Activated CD4-positive, alpha-beta T cell treated with anti-CD3 and anti-CD28 coated beads for 24 hours (primary cell): Measurements from ENCODE around the gene AOX1.
"Not testable (repeated sequence)": the region's sequence is repeated elsewhere in the genome, so short reads cannot be mapped to it uniquely, and the experiment has no call there.

Experiments used
- DNase-seq, 2 donors: peaks; one replicate each; pipeline ENCODE4 v3.0.0-alpha.2; 2020; ENCODE audit warnings: low read depth in 2 of 2

The AOX1 gene

GRCh38 chr2:200585730-200586643 lies at the start of gene AOX1:
Gene AOX1, plus strand, starts transcription at chr2:200586014. Its CDS starts 95 bp downstream, at chr2:200586109.
- DNase-seq: no peak

DNA sequence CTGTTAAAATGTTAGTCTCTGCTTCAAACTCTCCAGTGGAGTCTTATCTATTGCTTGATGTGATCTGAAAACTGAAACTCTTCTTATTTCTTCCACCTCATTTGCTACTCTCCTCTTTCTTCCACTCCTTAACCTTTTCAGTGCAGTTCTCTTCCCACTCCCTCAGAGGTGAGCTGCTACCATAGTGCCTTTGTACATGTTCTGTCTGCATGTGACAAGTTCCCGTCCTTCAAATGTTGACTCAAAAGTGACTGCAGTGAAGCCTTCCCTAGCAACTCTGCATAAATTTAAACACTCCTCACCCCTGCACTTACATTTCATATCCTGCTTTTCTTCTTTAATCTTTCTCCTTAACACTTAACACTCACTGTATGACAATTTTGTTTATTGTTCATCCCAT lies 47.7 kb upstream of the AOX1 start:
- no peak for DNase-seq

DNA sequence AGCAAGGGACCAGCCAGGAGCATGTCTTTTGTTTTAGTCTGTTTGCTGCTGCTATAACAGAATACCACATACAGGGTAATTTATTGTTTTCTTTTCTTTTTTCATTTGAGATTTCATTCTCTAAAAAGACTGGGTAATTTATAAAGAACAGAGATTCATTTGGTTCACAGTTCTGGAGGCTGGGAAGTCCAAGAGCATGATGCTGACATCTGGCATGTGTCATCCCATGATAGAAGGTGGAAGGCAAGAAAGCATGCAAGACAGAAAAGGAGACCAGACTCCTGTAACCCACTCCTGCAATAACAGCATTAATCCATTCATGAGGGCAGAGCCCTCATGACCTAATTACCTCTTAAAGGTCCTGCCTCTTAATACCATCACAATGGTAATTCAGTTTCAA lies 45.0 kb upstream of the AOX1 start:
- DNase-seq: no peak

DNA sequence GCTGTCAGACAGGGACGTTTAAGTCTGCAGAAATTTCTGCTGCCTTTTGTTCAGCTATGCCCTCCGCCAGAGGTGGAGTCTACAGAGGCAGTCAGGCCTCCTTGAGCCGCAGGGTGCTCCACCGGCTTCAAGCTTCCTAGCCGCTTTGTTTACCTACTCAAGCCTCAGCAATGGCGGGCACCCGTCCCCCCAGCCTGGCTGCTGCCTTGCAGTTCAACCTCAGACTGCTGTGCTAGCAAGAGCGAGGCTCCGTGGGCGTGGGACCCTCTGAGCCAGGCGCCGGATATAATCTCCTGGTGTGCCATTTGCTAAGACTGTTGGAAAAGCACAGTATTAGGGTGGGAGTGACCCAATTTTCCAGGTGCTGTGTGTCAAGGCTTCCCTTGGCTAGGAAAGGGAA lies 19.2 kb upstream of the AOX1 start:
- DNase-seq: not testable (repeated sequence)

GRCh38 chr2:200567932-200568331 lies 17.9 kb upstream of the AOX1 start:
- no peak for DNase-seq

- DNase-seq: no peak
These were observed 9.9 kb upstream of the AOX1 start for GRCh38 chr2:200575957-200576356.

DNA sequence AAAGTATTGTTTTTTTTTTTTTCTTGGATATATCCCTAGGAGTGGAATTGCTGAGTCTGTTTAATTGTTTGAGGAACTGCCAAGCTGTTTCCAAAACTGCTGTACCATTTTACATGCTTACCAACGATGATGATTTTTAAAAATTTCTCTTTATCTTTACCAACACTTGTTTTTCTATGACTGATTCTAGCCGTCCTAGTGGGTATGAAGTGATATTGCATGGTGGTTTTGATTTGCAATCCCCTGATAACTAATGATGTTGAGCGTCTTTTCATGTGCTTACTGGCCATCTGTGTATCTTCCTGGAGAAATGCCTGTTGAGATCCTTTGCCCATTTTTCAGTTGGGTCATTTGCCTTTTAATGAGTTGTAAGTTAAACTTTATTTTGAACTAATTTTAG lies 8.8 kb upstream of the AOX1 start:
- DNase-seq: no peak

- DNase-seq: no peak
These were observed 7.0 kb upstream of the AOX1 start for GRCh38 chr2:200578778-200579177.

DNA sequence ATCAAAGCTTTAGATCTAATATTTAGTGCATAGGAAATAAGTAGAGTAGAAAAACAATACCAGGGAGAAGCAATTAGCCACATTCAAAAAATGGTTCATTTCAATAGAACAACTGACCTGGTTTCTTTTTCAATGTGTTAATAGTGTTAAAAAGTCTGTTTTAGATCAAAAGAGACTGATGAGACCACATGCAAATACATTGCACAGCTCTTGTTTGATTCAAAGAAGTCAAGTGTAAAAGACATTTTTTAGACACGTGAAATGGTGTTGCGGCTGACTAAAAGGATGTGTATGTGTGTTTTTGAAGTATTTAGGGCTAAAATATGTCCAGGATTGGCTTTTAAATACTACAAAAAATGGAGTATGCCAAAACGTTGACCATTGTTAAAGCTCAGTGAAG lies 1.2 kb upstream of the AOX1 start:
- DNase-seq: no peak

DNA sequence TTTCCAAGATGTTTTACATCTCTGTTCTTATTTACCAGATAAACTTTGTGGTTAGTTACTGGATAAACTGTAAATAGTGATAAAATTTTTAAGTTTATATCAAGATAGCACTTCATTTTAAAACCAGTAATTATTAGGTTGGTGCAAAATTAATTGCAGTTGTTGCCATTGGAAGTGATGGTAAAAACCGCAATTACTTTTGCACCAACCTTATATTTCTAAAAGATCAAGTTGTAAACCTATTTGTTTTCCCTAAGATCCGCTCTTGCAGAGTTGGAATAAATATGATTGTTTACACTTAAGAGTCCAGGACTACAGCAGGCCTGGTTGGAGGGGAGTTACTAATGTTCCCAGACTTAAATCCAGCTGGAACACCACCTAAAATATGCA lies 479 bp upstream of the AOX1 start:
- DNase-seq: no peak

GRCh38 chr2:200586644-200586975 lies 796 bp downstream of the AOX1 start:
- DNase-seq: no peak

DNA sequence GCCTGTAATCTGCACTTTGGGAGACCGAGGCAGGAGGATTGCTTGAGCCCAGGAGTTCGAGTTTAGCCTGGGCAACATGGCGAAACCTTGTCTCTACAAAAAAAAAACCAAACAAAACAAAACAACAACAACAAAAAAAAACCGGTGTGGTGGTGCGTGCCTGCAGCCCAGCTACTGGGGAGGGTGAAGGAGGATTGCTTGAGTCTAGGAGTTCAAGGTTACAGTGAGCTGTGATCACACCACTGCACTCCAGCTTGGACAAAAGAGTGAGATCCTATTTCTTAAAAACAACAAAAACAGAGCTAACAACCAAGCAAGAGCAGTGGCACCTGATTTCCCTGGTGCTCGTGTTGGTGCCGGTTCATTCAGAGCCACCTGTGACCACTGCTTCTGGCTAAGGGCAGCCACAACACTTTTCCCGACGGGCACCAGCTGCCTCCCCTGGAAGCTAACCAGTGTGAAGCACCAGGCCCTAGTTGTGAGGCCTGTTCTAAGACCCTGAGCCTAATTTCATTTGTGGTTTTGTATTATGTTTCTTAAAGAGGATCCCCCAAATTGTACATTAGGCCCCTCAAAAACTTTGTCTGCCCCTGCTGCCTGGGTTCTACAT lies 1.3 kb downstream of the AOX1 start:
- DNase-seq: no peak

- DNase-seq: no peak
These were observed 2.4 kb downstream of the AOX1 start for GRCh38 chr2:200588076-200588678.

GRCh38 chr2:200590090-200590489 lies 4.3 kb downstream of the AOX1 start:
- no peak for DNase-seq

GRCh38 chr2:200591308-200591707 lies 5.5 kb downstream of the AOX1 start:
- no peak for DNase-seq

- no peak for DNase-seq
These were observed 6.7 kb downstream of the AOX1 start for GRCh38 chr2:200592406-200593075.

DNA sequence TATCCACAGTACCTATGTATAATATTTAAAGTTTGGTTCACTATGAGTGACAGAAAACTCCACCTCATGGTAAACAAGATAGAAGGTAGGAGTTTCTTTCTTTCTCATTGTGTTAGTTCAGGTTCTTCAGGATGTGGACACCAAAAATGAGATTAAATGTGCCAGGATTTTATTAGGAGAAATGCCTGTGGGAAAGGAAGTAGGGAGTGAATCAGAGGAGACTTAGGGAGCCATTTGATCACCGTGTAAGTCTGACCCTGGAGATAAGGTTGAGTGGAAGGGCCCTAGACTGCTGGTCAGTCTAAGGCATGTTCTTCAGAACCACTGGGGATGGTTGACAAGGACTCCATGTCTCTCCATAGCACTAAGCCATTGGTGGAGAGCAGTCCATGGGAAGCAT lies 8.1 kb downstream of the AOX1 start:
- no peak for DNase-seq

GRCh38 chr2:200595913-200596312 lies 10.1 kb downstream of the AOX1 start:
- no peak for DNase-seq

DNA sequence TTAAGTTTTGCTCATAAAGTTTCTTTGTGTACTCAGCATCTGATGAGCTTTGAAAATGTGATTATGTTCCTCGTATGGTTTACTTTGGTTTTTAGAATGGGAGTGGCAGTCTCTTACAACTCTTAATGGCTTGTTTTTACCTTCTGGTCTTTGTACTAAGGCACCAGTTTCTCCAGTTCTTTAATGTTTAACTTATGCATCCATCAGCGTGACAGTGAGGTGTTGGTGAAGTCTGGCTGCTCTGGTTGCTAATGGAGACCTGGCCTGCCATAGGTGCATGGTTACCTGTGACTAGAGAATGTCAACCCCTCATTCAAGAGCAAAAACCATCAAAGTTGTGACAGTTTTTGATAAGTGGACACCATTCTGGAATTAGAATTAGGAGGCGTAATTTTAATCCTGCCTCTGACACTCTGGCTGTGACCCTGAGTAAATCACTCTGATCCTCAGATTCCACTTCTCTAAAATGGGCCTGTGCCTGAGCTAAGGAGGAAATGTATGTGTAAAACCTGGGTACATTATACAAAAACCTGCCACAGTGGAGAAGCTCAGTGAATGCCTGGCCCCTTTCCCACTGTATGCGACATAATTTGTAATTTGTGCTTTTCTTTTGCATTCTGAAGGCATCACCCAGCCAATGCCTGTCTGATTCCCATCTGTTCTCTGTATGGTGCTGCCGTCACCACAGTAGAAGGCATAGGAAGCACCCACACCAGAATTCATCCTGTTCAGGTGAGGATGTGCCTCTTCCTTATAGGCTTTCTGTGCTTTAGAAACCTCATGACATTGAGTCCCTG lies 11.2 kb downstream of the AOX1 start:
- DNase-seq: no peak

DNA sequence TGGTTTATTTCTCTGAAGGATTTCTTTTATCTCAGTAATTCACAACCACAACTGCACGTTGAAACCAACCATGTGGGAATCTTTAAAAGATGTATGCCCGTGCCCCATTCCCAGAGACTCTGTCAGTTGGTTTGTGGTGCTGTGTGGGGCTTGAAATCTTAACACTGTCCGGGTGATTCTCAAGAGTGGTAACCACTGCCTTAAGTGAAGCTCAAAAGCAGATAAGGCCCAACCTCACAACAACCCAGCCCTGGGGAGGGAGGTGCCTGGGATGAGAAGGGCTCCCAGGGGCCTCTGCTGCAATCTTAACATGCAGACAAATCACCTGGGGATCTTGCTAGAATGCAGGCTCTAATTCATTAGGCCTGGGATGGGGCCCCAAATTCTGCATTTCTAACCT lies 13.4 kb downstream of the AOX1 start:
- DNase-seq: no peak

GRCh38 chr2:200600549-200601225 lies 14.9 kb downstream of the AOX1 start:
- no peak for DNase-seq
